GM18502 (cell line): Measurements from ENCODE around the gene BCR.

Experiments
- ATAC-seq: cut with Tn5 transposase; IDR thresholded peaks from one replicate; pipeline ENCODE4 v1.9.1; 2021; ENCODE audit warnings: mild to moderate bottlenecking; ENCODE audit not compliant: unreplicated experiment, poor library complexity

Gene BCR

GRCh38 chr22:23149743-23150238, 30.5 kb upstream of the BCR start:
- no peak for ATAC-seq

DNA sequence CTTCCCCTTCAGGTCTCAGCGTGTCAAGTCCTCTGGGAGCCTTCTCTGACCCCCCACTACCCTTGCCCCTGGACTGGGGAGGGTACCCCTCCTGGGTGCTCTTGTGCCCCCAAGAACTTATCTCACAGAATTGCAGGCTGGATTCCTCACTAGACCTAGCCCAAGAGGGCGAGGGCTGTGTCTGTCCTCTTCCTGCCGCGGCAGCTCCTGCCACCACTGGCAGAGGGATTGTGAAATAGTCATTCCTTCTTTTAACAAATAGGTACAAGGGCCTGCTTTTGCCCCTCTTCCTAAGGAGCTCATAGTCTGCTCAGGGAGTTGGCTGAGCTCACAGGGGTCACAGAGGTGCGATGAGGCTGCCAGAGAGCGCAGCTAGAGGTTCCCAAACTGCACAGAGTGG, 29.5 kb upstream of the BCR start:
- no peak for ATAC-seq

DNA sequence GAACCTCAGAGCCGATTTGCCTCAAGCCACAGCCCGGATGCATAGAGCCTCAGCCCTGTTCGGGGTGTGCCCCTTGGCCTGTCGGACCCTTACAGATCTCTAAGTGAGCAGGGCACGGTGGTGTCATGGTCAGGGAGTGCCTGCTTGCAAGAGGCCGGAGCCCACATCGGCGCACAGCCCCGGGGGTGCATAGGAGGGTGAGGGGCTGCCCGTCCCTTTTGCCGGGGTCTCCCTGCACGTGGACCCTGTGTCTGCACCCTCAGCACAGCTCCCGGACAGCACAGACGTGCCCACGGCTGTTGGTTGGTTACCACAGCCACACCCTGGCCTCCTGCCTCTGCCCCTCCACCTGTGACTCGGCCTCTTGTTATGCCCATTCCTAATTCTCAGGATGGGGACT, 28.5 kb upstream of the BCR start:
- no peak for ATAC-seq

- ATAC-seq, result no peak
Measured at GRCh38 chr22:23152238-23153114, 27.8 kb upstream of the BCR start.

DNA sequence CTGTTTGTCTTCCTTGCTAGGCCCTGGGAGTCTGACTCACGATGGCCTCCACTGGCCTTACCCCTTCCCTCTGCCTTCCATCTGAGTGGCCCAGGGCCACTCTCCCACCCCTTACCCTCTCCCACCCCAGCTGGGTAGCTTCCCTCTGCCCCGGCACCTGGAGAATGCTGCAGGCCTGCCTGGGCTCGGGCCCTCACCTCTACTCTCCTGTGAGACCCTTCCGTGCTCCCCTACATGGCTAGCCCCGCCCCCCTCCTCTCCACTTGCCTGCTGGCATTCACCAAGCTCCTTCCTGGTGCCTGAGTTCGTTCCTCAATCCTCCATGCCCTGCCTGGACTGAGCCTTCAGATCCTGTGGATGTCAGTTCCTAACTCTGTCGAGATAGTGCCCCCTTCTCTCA, 26.3 kb upstream of the BCR start:
- no peak for ATAC-seq

DNA sequence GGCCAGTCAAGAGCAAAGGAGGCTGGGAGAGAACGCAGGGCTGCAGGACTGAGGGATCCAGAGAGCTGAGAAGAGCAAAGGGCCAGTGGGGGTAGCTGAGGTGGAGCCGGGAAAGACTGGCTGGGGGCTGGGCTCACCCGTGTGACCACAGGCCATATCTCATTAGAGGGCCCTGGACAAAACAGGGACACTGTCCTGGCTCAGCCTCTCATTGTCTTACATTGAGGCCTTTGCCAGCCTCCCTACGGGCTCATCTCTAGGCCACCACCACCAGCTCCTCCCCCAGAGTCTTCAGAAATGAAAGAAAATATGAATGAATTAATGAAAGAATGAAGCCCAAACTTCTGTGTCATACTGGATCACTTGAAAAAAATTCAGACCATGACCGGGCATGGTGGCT, 25.8 kb upstream of the BCR start:
- no peak for ATAC-seq

DNA sequence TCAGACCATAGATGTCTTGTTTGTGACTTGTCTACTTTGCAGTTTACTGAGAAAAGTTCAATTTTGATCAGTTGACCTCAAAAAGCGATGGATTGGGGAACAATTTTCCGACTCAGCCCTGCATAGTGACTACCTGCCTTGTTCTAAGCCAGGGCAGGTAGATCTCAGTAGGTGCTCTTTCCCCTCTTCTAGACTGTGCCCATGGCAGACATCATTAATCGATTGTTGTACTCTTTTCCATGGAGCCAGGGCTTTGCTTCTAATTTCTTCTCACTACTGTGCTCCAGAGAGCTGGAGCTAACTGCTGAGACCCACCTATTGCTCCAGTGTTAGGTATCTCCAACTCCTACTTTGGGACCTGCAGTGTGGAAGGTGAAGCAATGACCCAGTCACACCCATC, 25.2 kb upstream of the BCR start:
- ATAC-seq, result no peak

GRCh38 chr22:23155831-23156230, 24.5 kb upstream of the BCR start:
- no peak for ATAC-seq

GRCh38 chr22:23156286-23156685, 24.0 kb upstream of the BCR start:
- no peak for ATAC-seq

GRCh38 chr22:23157560-23158515, 22.5 kb upstream of the BCR start:
- no peak for ATAC-seq

GRCh38 chr22:23158516-23159290, 21.6 kb upstream of the BCR start:
- no peak for ATAC-seq

DNA sequence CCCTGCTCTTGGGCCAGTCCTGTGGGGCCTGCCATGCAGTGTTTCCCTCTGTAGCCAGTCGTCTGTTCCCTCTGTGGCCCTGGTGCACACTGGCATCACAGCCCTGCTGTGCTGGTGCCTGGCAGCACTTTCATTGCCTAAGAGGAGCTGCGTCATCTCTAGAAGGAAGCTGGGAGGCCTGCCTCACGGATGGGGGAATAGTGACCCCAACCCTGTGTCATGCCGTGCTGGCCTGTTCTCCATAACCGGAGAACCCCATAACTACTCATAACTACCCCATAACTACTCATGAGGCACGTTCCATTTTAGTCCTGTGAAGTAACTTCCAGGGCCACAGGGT, 21.0 kb upstream of the BCR start:
- ATAC-seq, result no peak

GRCh38 chr22:23161029-23161428, 19.3 kb upstream of the BCR start:
- ATAC-seq, result no peak

GRCh38 chr22:23161574-23161973, 18.7 kb upstream of the BCR start:
- ATAC-seq, result no peak

DNA sequence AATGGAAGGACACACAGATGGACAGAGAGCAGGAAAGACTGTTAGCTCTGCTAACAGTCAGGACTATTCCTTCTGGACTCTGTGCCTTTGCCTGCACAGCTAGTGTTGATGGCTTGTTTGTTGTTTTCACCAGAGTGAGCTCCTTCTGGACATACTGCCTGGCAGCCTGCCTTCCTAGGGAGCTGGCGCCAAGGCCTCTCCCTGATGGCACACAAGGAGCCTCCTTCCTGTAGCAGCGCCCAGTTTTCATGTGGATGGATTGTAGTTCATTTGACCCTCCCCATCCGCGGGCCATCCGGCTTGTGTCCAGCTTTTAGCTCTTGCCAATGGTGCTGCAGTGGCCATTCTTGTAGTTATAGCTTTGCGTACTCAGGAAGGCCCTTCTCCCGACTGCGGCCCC, 16.6 kb upstream of the BCR start:
- ATAC-seq, result no peak

GRCh38 chr22:23164091-23164490, 16.2 kb upstream of the BCR start:
- no peak for ATAC-seq

- ATAC-seq, result no peak
Measured at GRCh38 chr22:23166042-23166831, 14.1 kb upstream of the BCR start.

GRCh38 chr22:23166841-23167616, 13.3 kb upstream of the BCR start:
- ATAC-seq, result no peak
